ENCODE data around the gene EDAR.

EDAR gene

DNA sequence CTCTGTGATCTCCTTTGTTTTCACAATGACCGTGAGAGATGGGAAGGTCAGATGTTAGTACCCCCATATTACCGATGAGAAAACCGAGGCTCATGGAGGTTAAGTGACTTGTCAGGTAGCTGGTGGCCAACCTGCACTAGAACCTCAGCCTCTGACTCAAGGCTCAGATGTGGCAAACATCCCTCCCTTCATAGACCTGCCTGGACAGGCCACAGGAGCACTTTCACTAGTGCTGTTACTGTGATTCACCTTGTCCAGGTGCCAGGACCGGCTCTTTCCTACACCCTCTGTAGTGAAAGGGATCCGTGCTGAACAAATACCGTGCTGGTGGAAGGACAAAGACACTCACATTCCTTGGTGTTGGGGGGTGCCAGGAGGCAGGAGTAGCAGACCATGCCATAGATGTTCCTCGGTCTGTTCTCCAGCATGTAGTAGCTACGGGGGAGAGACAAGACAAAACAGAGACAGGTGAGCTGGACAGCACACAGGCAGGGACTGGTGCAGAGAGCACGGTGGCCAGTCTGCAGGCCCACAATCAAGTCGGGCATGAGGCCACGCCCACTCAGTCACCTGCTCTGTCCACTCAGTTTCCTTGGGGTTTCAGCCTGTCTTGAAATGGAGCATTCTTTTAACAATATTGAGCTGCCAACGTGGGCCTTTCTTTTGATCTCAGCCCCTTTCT, 65.9 kb downstream of the EDAR start:
- no peak overlapping the region for H3K4me2 ChIP-seq (ENCODE audit: low read length)
- TF ChIP-seq EZH2 (IDR thresholded peaks at IDR 0.05; ENCODE audit: borderline replicate concordance, low read length): no peak
- TF ChIP-seq, protein P1, sequence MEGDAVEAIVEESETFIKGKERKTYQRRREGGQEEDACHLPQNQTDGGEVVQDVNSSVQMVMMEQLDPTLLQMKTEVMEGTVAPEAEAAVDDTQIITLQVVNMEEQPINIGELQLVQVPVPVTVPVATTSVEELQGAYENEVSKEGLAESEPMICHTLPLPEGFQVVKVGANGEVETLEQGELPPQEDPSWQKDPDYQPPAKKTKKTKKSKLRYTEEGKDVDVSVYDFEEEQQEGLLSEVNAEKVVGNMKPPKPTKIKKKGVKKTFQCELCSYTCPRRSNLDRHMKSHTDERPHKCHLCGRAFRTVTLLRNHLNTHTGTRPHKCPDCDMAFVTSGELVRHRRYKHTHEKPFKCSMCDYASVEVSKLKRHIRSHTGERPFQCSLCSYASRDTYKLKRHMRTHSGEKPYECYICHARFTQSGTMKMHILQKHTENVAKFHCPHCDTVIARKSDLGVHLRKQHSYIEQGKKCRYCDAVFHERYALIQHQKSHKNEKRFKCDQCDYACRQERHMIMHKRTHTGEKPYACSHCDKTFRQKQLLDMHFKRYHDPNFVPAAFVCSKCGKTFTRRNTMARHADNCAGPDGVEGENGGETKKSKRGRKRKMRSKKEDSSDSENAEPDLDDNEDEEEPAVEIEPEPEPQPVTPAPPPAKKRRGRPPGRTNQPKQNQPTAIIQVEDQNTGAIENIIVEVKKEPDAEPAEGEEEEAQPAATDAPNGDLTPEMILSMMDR (IDR thresholded peaks at IDR 0.05; ENCODE audit: low read length): no peak
- H3K79me2 ChIP-seq (ENCODE audit: insufficient read depth, low read length): no peaks in the 10 kb centered on the region
- H4K20me1 ChIP-seq (ENCODE audit: insufficient read depth, low read length): no peaks in the 10 kb centered on the region
- no peaks in the 10 kb centered on the region for H3K9me2 ChIP-seq (ENCODE audit: low read depth, low read length)
- no peaks in the 10 kb centered on the region for H3K9me3 ChIP-seq (ENCODE audit: low read length)
- no peak overlapping the region for H3K9ac ChIP-seq (ENCODE audit: low read length)
- H3K4me1 ChIP-seq (ENCODE audit: insufficient read depth, low read length, severe bottlenecking): no peaks in the 10 kb centered on the region
- H3K36me3 ChIP-seq (ENCODE audit: insufficient read depth, low read length): no peaks in the 10 kb centered on the region
- H2AFZ ChIP-seq (ENCODE audit: low read length): no peak overlapping the region
- H3K27ac ChIP-seq (ENCODE audit: low read depth, low read length, poor library complexity, severe bottlenecking): no peak overlapping the region
- H3K4me3 ChIP-seq (ENCODE audit: low read depth, low read length, poor library complexity, severe bottlenecking): no peak overlapping the region
- no peaks in the 10 kb centered on the region for H3K27me3 ChIP-seq (ENCODE audit: insufficient read depth, low read length)
- no peaks in the 10 kb centered on the region for H3F3A ChIP-seq (ENCODE audit: insufficient read depth, low read length)

DNA sequence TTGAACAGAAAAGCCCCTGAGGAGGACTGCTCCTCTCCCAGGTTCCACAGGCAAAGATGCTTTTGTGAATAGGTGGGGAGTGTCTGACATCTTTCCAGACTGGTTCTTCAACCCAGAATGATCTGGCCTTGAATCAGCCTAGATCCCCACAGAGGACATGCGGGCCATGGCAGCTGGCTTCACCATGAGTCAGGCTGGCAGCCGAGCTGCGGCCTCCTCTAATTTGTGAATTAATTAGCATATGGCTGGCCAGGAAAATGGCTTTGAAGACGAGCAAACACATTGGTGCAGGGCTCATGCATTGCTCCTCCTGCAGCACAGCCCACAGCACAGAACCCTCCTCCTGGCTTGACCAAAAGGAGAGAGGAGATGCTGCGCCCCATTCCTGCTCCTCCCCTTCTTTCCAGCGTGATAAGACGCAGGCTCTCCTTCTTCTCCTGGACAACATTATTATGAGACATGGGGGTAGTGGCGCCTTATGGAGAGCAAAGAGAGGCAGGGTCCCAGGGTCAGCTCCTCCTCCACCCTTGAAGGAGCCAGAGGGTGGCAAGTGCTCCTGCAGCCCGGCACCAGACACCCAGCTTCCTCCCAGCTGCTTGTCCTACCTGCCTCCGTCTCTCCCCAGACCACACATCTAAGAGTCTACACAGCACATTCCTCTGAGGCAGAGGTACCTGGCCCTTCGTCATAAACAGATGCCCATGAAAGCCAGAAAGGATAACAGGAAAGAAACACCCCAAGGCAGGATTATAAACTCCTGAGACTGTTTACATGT, 66.7 kb downstream of the EDAR start:
- Histone ChIP-seq H3K79me2 (ENCODE audit: insufficient read depth, low read length) (no peaks in the 10 kb centered on the region), H3K9ac (ENCODE audit: low read length) (no peak overlapping the region), H3K4me3 (ENCODE audit: low read depth, low read length, poor library complexity, severe bottlenecking) (no peak overlapping the region), H3K27me3 (ENCODE audit: insufficient read depth, low read length) (no peaks in the 10 kb centered on the region), H3K9me3 (ENCODE audit: low read length) (no peaks in the 10 kb centered on the region), H3F3A (ENCODE audit: insufficient read depth, low read length) (no peaks in the 10 kb centered on the region), H3K27ac (ENCODE audit: low read depth, low read length, poor library complexity, severe bottlenecking) (no peak overlapping the region), H4K20me1 (ENCODE audit: insufficient read depth, low read length) (no peaks in the 10 kb centered on the region), H3K4me1 (ENCODE audit: insufficient read depth, low read length, severe bottlenecking) (no peaks in the 10 kb centered on the region), H2AFZ (ENCODE audit: low read length) (no peak overlapping the region), H3K9me2 (ENCODE audit: low read depth, low read length) (no peaks in the 10 kb centered on the region), H3K4me2 (ENCODE audit: low read length) (no peak overlapping the region), H3K36me3 (ENCODE audit: insufficient read depth, low read length) (no peaks in the 10 kb centered on the region)
- no peak for TF ChIP-seq EZH2 (IDR thresholded peaks at IDR 0.05; ENCODE audit: borderline replicate concordance, low read length)
- TF ChIP-seq, protein P1 (IDR thresholded peaks at IDR 0.05; ENCODE audit: low read length): no peak

DNA sequence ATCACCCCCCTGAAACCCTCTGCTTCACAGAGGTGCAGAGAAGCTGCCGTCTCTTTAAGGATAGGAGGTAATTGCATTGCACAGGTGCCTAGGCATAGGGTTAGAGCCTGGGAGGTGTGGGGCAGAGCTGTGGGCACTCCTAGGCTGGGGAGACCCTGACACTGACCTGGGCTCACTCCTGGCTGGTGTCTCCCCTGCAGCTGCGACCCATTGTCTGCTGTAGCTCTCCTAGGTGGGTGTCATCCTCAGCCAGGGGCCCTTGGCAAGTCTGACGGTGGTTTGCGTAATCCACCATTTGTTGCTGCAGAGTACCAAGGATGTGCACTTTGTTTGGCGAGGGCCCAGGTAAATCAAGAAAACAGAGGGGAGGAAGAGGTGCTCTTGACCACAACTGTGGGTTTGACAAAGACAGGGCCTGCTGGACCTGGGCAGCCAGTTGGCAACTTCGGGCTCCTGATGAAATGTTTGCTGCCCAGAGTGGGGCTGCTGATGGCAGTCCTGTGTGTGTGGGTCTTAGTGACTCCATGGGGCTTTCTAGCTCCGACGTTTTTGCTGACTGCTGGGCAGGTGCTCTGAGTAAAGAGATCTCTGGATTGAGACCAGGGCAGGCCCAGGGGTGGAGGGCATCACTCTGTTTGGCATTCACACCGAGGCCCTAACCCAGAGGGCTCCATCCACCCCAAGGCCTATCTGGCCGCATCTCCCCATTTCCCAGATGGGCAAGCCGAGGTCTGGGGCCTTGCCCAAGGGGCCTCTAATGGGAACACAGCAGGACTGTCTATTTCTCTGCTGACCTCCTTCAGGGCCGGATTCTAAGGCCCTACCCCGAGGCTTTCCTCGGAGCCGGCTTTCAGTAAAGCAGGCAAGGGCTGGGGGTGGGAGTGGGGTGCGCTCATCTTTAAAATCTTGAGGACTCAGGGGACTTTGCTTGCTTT, 67.7 kb downstream of the EDAR start:
- Histone ChIP-seq H3K27ac (ENCODE audit: low read depth, low read length, poor library complexity, severe bottlenecking) (no peak overlapping the region), H3K36me3 (ENCODE audit: insufficient read depth, low read length) (no peaks in the 10 kb centered on the region), H3K9me2 (ENCODE audit: low read depth, low read length) (no peaks in the 10 kb centered on the region), H2AFZ (ENCODE audit: low read length) (no peak overlapping the region), H3K4me2 (ENCODE audit: low read length) (no peak overlapping the region), H3K27me3 (ENCODE audit: insufficient read depth, low read length) (no peaks in the 10 kb centered on the region), H3K9me3 (ENCODE audit: low read length) (no peaks in the 10 kb centered on the region), H3K4me1 (ENCODE audit: insufficient read depth, low read length, severe bottlenecking) (no peaks in the 10 kb centered on the region), H4K20me1 (ENCODE audit: insufficient read depth, low read length) (no peaks in the 10 kb centered on the region), H3K79me2 (ENCODE audit: insufficient read depth, low read length) (no peaks in the 10 kb centered on the region), H3K4me3 (ENCODE audit: low read depth, low read length, poor library complexity, severe bottlenecking) (no peak overlapping the region), H3F3A (ENCODE audit: insufficient read depth, low read length) (no peaks in the 10 kb centered on the region), H3K9ac (ENCODE audit: low read length) (no peak overlapping the region)
- TF ChIP-seq, protein P1 (IDR thresholded peaks at IDR 0.05; ENCODE audit: low read length): no peak
- TF ChIP-seq EZH2 (IDR thresholded peaks at IDR 0.05; ENCODE audit: borderline replicate concordance, low read length): no peak
